ENCODE results near the gene FAM222B.
"Not testable (repeated sequence)": the region's sequence is repeated elsewhere in the genome, so short reads cannot be mapped to it uniquely, and the experiment has no call there.

FAM222B gene

GRCh38 chr17:28726226-28726626, 116.4 kb downstream of the FAM222B start, which contains the start of gene TLCD1:
TSS of gene TLCD1 (minus strand) at chr17:28726233. CDS start at chr17:28726097, 136 bp downstream.
- peak; percentile 82 to 85 for DNase-seq

GRCh38 chr17:28725660-28726225, 116.8 kb downstream of the FAM222B start:
- DNase-seq: peak; percentile 91 to 92

- DNase-seq: peak; percentile 78 to 86
These were observed 117.4 kb downstream of the FAM222B start for GRCh38 chr17:28725166-28725659.

- peak; percentile 63 to 76 for DNase-seq
These were observed 118.0 kb downstream of the FAM222B start for GRCh38 chr17:28724500-28725165.

- DNase-seq: peak in 1 of 2 experiments; percentile 45
These were observed 118.6 kb downstream of the FAM222B start for GRCh38 chr17:28723836-28724499.

GRCh38 chr17:28723159-28723835, 119.3 kb downstream of the FAM222B start:
- no peak for DNase-seq

DNA sequence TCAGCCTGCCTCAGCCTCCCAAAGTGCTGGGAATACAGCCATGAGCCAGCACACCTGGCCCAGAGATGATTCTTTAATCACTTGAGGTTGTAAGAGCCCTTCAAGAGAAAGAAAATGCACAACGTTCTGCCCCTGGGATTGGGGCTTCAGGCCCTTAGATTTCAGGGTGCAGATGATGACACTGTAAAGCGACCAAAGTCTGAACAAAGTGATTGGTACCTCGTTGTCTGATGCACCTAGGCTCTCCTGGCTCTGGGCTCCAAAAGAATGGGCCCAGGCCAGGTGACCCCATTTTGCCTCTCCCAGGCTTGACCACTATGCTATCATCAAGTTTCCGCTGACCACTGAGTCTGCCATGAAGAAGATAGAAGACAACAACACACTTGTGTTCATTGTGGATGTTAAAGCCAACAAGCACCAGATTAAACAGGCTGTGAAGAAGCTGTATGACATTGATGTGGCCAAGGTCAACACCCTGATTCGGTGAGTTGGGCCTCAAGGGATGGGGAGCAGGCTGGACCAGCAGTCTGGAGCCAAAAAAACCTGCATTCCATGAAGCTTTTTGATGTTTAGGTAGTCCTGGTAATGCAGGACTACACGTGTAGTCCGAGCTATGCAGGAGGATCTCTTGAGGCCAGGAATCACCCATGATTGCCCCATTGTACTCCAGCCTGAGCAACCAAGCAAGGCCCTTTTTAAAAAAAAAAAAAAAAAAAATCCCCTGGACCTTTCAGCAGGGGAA, 120.0 kb downstream of the FAM222B start:
- DNase-seq: no peak

- not testable (repeated sequence) for DNase-seq
These were observed 121.6 kb downstream of the FAM222B start for GRCh38 chr17:28720997-28721329.

DNA sequence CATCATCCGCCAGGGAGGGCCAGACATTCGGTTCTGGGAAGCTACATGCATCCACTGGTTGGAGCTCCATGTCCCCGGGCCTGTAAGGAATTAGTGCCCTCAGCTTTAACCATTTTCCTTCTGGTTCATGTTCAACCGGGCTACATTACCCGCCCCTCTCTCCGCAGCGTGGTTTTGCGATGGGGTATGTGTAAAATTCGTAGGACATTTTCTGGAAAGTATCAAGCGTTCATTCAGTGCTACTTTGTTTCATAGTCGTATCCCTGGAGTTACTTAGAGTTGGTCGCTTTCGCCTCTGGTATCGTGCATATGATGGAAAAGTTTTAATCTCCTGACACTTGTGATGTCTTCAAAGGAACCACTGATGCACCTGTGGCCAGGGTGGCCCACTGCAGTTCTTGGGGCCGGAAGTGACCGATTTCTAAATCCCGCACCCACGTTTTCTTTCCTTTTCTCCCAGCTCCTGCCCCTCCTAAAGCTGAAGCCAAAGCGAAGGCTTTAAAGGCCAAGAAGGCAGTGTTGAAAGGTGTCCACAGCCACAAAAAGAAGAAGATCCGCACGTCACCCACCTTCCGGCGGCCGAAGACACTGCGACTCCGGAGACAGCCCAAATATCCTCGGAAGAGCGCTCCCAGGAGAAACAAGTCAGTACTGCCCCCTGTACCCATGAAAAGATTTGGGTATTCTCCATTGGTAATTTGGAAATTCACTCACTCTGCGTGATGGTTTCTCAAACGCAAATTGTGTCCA, 122.2 kb downstream of the FAM222B start:
- DNase-seq: peak in 1 of 2 experiments; percentile 38

DNA sequence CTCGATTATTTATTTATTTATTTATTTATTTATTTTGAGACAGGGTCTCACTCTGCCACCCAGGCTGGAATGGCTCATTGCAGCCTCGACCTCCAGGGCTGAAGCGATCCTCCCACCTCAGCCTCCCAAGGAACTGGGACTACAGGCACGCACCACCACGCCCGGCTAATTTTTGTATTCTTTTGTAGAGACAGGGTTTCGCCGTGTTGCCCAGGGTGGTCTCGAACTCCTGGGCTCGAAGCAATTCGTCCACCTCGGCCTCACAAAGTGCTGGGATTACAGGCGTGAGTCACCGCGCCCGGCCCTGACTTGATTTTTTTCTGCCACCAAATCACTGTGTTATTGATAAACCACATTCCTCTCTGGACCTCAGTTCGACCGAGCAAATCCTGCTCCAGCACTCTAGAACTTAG, 123.6 kb downstream of the FAM222B start:
- no peak for DNase-seq

DNA sequence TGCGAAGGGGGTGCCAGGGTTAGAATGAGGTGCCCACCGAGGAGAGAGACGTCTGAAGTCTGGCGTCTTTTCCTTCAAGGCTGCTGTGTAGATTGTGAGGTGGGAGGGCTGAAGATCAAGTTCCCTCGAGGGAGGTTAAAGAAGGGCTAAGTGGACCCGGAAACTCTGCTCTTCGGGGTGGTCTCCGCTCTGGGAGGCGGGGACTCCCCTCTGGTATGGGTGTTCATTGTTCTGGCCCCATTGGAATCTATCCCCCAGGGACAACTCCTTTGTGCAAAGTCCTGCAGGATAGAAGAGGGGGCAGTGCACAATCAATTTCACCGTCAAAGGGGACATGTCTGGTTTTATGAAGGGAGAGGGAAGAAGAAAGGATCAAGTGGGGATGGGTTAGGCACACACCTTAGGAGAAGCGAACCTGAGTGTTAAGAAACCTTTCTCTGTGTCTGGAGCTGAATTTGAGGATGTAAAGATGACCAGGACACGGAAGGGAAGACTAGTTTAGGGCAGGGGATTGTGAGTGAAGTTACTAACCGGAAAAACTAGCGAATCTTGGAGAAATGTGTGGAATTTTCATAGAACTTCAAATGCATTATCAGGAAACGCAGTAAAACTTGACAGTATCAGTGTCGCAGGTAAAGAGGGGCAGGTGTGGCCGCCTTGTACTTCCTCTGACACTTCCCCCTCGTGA, 124.1 kb downstream of the FAM222B start:
- DNase-seq: peak in 1 of 2 experiments; percentile 80

GRCh38 chr17:28717578-28718332, 124.8 kb downstream of the FAM222B start, which contains the start of gene RAB34:
TSS of gene RAB34 (minus strand) at chr17:28717868. CDS start at chr17:28717266, 602 bp downstream.
- peak; percentile 80 to 89 for DNase-seq

DNA sequence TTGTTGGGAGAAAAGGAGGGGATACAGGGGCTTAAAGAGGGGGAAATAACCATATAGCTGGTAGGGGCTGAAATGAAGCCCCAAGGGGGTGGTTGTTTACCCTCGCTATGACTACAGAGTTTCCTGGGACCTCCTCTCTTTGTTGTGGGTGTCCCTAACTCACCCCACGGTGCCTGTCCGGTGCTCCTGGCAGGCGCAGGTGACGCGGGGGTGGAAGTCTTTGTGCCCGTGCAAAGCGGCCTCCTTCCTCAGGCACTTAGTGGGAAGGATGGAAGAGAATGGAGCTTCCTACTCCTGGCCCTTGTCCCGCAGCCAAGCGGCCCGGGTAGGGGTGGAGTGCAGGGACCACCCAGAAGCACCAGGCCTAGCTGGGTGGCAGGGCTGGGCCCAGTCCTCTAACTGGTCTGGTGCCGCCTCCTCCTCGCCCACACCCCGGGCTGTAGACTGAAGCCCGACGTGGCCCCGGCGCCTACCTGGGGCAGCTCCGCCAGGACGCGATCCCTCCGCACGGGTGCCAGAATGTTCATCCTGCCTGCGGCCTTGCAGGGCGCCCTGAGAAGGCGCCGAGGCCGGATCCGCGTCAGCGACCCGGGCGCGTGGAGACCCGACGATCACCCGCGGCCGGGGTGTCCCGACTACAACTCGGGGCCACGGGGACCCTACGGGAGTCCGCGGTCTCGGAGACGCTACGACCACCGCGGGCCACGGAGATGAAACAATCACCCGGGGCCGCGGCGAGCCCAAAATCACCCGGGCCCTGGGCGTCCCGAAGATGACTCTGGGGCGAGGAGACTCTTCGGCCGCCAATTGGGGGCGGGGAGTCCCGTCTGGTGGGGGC, 125.6 kb downstream of the FAM222B start:
- no peak for DNase-seq

- DNase-seq: no peak
These were observed 127.4 kb downstream of the FAM222B start for GRCh38 chr17:28715217-28715616.

- DNase-seq: no peak
These were observed 128.3 kb downstream of the FAM222B start for GRCh38 chr17:28714281-28714680.

DNA sequence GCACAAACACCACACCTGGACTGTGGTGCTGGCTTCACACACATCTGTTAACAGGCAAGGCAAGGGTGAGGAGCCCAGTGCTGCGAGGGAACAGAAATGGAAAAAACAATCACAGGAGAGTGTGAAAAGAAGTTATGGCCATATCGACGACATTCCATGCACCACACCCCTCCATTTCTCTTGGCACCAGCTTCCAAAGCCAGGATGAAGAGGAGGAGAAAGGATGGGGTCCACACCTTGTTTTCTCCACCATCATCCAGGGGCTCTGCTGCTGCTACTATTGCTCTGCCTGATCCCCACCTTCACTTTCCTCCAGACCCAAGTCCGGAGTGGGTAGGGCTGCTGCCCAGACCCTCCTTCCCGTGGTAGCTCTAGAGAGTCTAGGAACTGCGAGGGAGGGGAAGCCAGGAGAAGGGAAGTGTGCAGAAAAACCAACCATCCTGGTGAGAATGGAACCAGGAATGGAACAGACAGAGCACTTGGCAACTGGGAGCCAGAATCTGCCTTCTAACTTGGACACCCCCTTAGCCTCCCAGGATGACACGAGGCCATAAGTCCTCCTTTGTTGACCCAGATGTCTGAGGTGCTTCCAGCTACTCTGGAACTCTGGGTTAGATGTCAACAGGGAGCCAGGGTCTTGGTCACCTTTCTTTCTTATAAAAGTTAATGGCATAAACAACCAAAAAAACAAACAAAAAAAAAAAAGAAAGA, 129.7 kb downstream of the FAM222B start:
- DNase-seq: no peak

- DNase-seq: no peak
These were observed 130.4 kb downstream of the FAM222B start for GRCh38 chr17:28712032-28712704.

GRCh38 chr17:28711723-28712031, 130.9 kb downstream of the FAM222B start, which contains the start of gene PROCA1:
TSS of gene PROCA1 (minus strand) at chr17:28711888. CDS start at chr17:28711660, 228 bp downstream.
- DNase-seq: no peak
